Measurements from ENCODE around the gene MUC4. TPM values are rescaled to one million over a fixed set of nuclear protein-coding genes. Genes with fewer than 3 reads are reported as not detected.

Gene MUC4
- total and polyA plus RNA-seq, 2 experiments from 2014 or later = not detected

DNA sequence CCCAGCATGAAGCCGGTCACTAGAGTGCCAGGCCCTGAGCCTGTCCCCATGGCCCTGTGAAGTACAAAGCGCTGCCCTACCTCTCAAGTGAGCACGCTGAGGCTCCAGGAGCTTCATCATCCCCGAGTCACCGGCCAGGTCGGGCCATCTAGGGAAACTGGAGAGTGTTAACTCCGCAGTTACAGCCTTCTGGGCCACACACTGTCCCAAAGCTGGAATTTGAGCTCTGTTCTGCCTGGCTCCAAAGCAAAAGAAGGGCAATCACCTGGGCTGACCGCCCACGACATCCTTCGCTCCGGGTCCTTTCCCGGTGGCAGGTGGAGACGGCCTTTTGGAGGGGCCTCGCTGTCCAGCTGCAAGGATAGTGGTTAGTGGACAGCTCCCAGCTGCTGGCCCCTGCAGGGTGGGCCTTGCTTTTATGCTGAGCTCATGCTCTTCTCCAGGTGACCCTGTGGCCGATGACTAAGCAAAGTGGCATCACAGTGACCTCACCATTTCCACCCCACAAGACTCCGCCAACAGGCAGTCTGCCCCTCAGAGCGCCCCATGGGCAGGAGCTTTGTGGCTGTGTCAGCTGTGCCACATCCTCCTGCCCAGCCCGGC is 3.5 kb upstream of the MUC4 start:
- H3K4me3 ChIP-seq = no peak overlapping the region
- no peaks in the 10 kb centered on the region for H3K79me2 ChIP-seq (ENCODE audit: insufficient read depth)
- no peak overlapping the region for H3K9ac ChIP-seq
- no peak for TF ChIP-seq EZH2 (IDR thresholded peaks at IDR 0.05; ENCODE audit: insufficient read depth, poor library complexity, severe bottlenecking)
- no peak for TF ChIP-seq EZH2phosphoT487 (IDR thresholded peaks at IDR 0.05; ENCODE audit: insufficient read depth, low read depth)
- H3F3A ChIP-seq (ENCODE audit: insufficient read depth) = no peaks in the 10 kb centered on the region
- no peak overlapping the region for H3K27ac ChIP-seq
- no peak overlapping the region for H2AFZ ChIP-seq
- in situ Hi-C loops (cut with MboI) = no loop called here
- no peaks in the 10 kb centered on the region for H3K9me3 ChIP-seq (ENCODE audit: low read depth)
- no peaks in the 10 kb centered on the region for H3K36me3 ChIP-seq (ENCODE audit: low read depth)
- no peak for DNase-seq
- peaks cover 8% of the 10 kb centered on the region for H3K27me3 ChIP-seq (replicated peaks; ENCODE audit: insufficient read depth)
- H3K9me2 ChIP-seq (ENCODE audit: insufficient read depth) = no peaks in the 10 kb centered on the region
- H3K4me2 ChIP-seq (ENCODE audit: unreplicated experiment) = no peak overlapping the region
- H3K4me1 ChIP-seq (ENCODE audit: insufficient read depth) = no peaks in the 10 kb centered on the region
- no peaks in the 10 kb centered on the region for H4K20me1 ChIP-seq (ENCODE audit: insufficient read depth)
- WGBS, 2 experiments (ENCODE audit: low coverage in 1 of 2, low lambda C conversion rate in 2 of 2, missing lambda C conversion rate in 2 of 2) = 79 to 80% methylated on average over 18 of the region's 18 CpGs

DNA sequence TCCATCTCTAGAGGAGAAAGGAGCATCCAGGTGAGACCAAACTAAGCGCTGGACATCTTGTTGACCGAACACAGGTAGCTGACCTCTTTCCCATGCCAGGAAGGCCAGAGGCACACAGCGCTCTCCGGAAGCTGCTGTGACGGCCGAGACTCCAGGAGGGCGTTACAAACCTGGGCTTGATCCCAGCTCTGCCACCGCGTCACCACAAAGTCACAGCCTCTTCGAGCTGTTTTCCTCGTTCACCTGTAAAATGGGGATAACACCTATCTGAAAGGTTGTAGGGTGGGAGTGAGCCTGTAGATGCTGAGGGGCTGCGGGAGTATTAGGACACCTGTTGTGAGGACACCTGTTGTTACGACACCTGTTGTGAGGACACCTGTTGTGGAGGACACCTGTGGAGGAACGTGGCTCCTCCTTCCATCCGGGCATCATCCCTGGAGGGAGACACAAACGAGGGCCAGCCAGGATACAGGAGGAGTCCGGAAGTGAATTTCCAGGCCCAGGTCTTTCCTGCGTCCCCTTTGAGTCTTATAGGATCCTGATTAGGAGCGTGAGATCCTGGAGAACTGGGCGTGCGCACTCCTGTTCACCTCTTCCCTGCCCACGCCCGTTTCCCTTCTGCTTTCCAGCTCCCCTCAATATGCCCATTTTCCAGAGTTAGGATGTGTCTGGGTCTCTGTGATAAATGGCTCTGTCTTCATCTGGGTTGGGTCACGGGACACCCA is 2.3 kb upstream of the MUC4 start:
- peaks cover 8% of the 10 kb centered on the region for H3K27me3 ChIP-seq (replicated peaks; ENCODE audit: insufficient read depth)
- no peak overlapping the region for H3K4me2 ChIP-seq (ENCODE audit: unreplicated experiment)
- no peaks in the 10 kb centered on the region for H3K9me3 ChIP-seq (ENCODE audit: low read depth)
- H4K20me1 ChIP-seq (ENCODE audit: insufficient read depth) = no peaks in the 10 kb centered on the region
- no peaks in the 10 kb centered on the region for H3K36me3 ChIP-seq (ENCODE audit: low read depth)
- H3K4me1 ChIP-seq (ENCODE audit: insufficient read depth) = no peaks in the 10 kb centered on the region
- TF ChIP-seq EZH2phosphoT487 (IDR thresholded peaks at IDR 0.05; ENCODE audit: insufficient read depth, low read depth) (no peak), EZH2 (IDR thresholded peaks at IDR 0.05; ENCODE audit: insufficient read depth, poor library complexity, severe bottlenecking) (no peak)
- 78 to 79% methylated on average over 24 of the region's 24 CpGs for WGBS, 2 experiments (ENCODE audit: low coverage in 1 of 2, low lambda C conversion rate in 2 of 2, missing lambda C conversion rate in 2 of 2)
- H3K79me2 ChIP-seq (ENCODE audit: insufficient read depth) = no peaks in the 10 kb centered on the region
- no peak overlapping the region for H3K27ac ChIP-seq
- H3K4me3 ChIP-seq = no peak overlapping the region
- no peak overlapping the region for H2AFZ ChIP-seq
- no peaks in the 10 kb centered on the region for H3K9me2 ChIP-seq (ENCODE audit: insufficient read depth)
- in situ Hi-C loops (cut with MboI) = no loop called here
- H3K9ac ChIP-seq = no peak overlapping the region
- no peak for DNase-seq
- H3F3A ChIP-seq (ENCODE audit: insufficient read depth) = no peaks in the 10 kb centered on the region

DNA sequence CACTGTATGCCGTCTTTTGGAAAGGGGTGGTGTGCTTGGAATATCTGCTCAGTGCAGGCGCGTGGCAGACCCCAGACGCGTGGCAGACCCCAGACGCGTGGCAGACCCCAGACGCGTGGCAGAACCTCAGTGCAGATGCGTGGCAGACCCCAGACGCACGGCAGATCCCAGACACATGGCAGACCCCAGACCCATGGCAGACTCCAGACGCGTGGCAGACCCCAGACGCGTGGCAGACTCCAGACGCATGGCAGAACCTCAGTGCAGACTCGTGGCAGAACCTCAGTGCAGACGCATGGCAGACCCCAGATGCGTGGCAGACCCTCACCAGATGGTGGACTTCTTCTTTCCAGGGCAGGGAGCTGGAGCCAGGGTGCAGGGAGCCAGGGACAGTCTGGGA is 637 bp upstream of the MUC4 start:
- WGBS, 2 experiments (ENCODE audit: low coverage in 1 of 2, low lambda C conversion rate in 2 of 2, missing lambda C conversion rate in 2 of 2) = 68 to 72% methylated on average over 20 of the region's 20 CpGs
- TF ChIP-seq EZH2 (IDR thresholded peaks at IDR 0.05; ENCODE audit: insufficient read depth, poor library complexity, severe bottlenecking) (no peak), EZH2phosphoT487 (IDR thresholded peaks at IDR 0.05; ENCODE audit: insufficient read depth, low read depth) (no peak)
- in situ Hi-C loops (cut with MboI) = no loop called here
- no peak overlapping the region for H3K27ac ChIP-seq
- DNase-seq = no peak
- no peaks in the 10 kb centered on the region for H3K79me2 ChIP-seq (ENCODE audit: insufficient read depth)
- H3K9ac ChIP-seq = no peak overlapping the region
- H2AFZ ChIP-seq = no peak overlapping the region
- H3K9me3 ChIP-seq (ENCODE audit: low read depth) = no peaks in the 10 kb centered on the region
- H3K9me2 ChIP-seq (ENCODE audit: insufficient read depth) = no peaks in the 10 kb centered on the region
- no peaks in the 10 kb centered on the region for H3F3A ChIP-seq (ENCODE audit: insufficient read depth)
- no peaks in the 10 kb centered on the region for H3K4me1 ChIP-seq (ENCODE audit: insufficient read depth)
- no peak overlapping the region for H3K4me2 ChIP-seq (ENCODE audit: unreplicated experiment)
- H3K36me3 ChIP-seq (ENCODE audit: low read depth) = no peaks in the 10 kb centered on the region
- no peak overlapping the region for H3K4me3 ChIP-seq
- H3K27me3 ChIP-seq (replicated peaks; ENCODE audit: insufficient read depth) = peaks cover 8% of the 10 kb centered on the region
- H4K20me1 ChIP-seq (ENCODE audit: insufficient read depth) = no peaks in the 10 kb centered on the region

- Histone ChIP-seq H3K27me3 (replicated peaks; ENCODE audit: insufficient read depth) (peaks cover 18% of the 10 kb centered on the region), H3K9me2 (ENCODE audit: insufficient read depth) (no peaks in the 10 kb centered on the region), H4K20me1 (ENCODE audit: insufficient read depth) (no peaks in the 10 kb centered on the region), H3F3A (ENCODE audit: insufficient read depth) (no peaks in the 10 kb centered on the region), H3K27ac (no peak overlapping the region), H3K9ac (no peak overlapping the region), H3K9me3 (ENCODE audit: low read depth) (no peaks in the 10 kb centered on the region), H3K36me3 (ENCODE audit: low read depth) (no peaks in the 10 kb centered on the region), H2AFZ (no peak overlapping the region), H3K4me1 (ENCODE audit: insufficient read depth) (no peaks in the 10 kb centered on the region), H3K4me3 (no peak overlapping the region), H3K4me2 (ENCODE audit: unreplicated experiment) (no peak overlapping the region), H3K79me2 (ENCODE audit: insufficient read depth) (no peaks in the 10 kb centered on the region)
- DNase-seq = no peak
- WGBS, 2 experiments (ENCODE audit: low coverage in 1 of 2, low lambda C conversion rate in 2 of 2, missing lambda C conversion rate in 2 of 2) = 58 to 59% methylated on average over 12 to 19 of the region's 19 CpGs
- in situ Hi-C loops (cut with MboI) = no loop called here
- TF ChIP-seq EZH2phosphoT487 (IDR thresholded peaks at IDR 0.05; ENCODE audit: insufficient read depth, low read depth) (no peak), EZH2 (IDR thresholded peaks at IDR 0.05; ENCODE audit: insufficient read depth, poor library complexity, severe bottlenecking) (no peak)
Observed at GRCh38 chr3:195810455-195810845, 1.3 kb downstream of the MUC4 start.
